ENCODE data around the gene MSMP. TPM values are rescaled to one million over a fixed set of nuclear protein-coding genes. Genes with fewer than 3 reads are reported as not detected.

The MSMP gene
- total RNA-seq, 1 donor, result not detected

GRCh38 chr9:35710818-35711500 lies 43.1 kb downstream of the MSMP start:
- no peak overlapping the region for H3K4me3 ChIP-seq (ENCODE audit: low read length)

GRCh38 chr9:35708146-35708545 lies 45.9 kb downstream of the MSMP start:
- Histone ChIP-seq H3K27me3 (ENCODE audit: insufficient read depth, low read length) (no peaks in the 10 kb centered on the region), H3K4me1 (ENCODE audit: insufficient read depth, low read length) (no peaks in the 10 kb centered on the region), H3K9me3 (ENCODE audit: low read depth, low read length) (no peaks in the 10 kb centered on the region), H3K4me3 (ENCODE audit: low read length) (no peak overlapping the region)

More at GRCh38 chr9:35710818-35711500, 43.1 kb downstream of the MSMP start:
- no peaks in the 10 kb centered on the region for H3K9me3 ChIP-seq (ENCODE audit: low read depth, low read length)
- no peaks in the 10 kb centered on the region for H3K4me1 ChIP-seq (ENCODE audit: insufficient read depth, low read length)
- no peaks in the 10 kb centered on the region for H3K27me3 ChIP-seq (ENCODE audit: insufficient read depth, low read length)

GRCh38 chr9:35706951-35707350 lies 47.1 kb downstream of the MSMP start:
- no peaks in the 10 kb centered on the region for H3K4me1 ChIP-seq (ENCODE audit: insufficient read depth, low read length)

GRCh38 chr9:35705836-35706430 lies 48.1 kb downstream of the MSMP start:
- Histone ChIP-seq H3K4me1 (ENCODE audit: insufficient read depth, low read length) (no peaks in the 10 kb centered on the region), H3K9me3 (ENCODE audit: low read depth, low read length) (no peaks in the 10 kb centered on the region), H3K4me3 (ENCODE audit: low read length) (no peak overlapping the region), H3K27me3 (ENCODE audit: insufficient read depth, low read length) (no peaks in the 10 kb centered on the region)

More at GRCh38 chr9:35706951-35707350, 47.1 kb downstream of the MSMP start:
- H3K27me3 ChIP-seq (ENCODE audit: insufficient read depth, low read length), result no peaks in the 10 kb centered on the region
- H3K9me3 ChIP-seq (ENCODE audit: low read depth, low read length), result no peaks in the 10 kb centered on the region
- no peak overlapping the region for H3K4me3 ChIP-seq (ENCODE audit: low read length)

- Histone ChIP-seq H3K9me3 (ENCODE audit: low read depth, low read length) (no peaks in the 10 kb centered on the region), H3K4me1 (ENCODE audit: insufficient read depth, low read length) (no peaks in the 10 kb centered on the region), H3K27me3 (ENCODE audit: insufficient read depth, low read length) (no peaks in the 10 kb centered on the region), H3K4me3 (ENCODE audit: low read length) (no peak overlapping the region)
Observed at GRCh38 chr9:35705372-35705771, 48.7 kb downstream of the MSMP start.

- Histone ChIP-seq H3K4me3 (ENCODE audit: low read length) (no peak overlapping the region), H3K27me3 (ENCODE audit: insufficient read depth, low read length) (no peaks in the 10 kb centered on the region), H3K4me1 (ENCODE audit: insufficient read depth, low read length) (no peaks in the 10 kb centered on the region), H3K9me3 (ENCODE audit: low read depth, low read length) (no peaks in the 10 kb centered on the region)
Observed at GRCh38 chr9:35703906-35704672, 50.0 kb downstream of the MSMP start.

Other genes starting within 250 kb of the MSMP start
- 7.7 TPM for gene TESK1, start 149.0 kb downstream of the MSMP start, total RNA-seq
- 4.9 TPM for gene CD72, start 135.9 kb downstream of the MSMP start, total RNA-seq
- gene SIT1, start 103.3 kb downstream of the MSMP start, total RNA-seq, result 9.6 TPM
- 37,843 TPM for gene RMRP, start 96.3 kb downstream of the MSMP start, total RNA-seq
- 6.9 TPM for gene CCDC107, start 96.0 kb downstream of the MSMP start, total RNA-seq
- gene ARHGEF39, start 89.1 kb downstream of the MSMP start, total RNA-seq, result 0.10 TPM
- gene CA9, start 80.3 kb downstream of the MSMP start, total RNA-seq, result not detected
- gene TPM2, start 64.4 kb downstream of the MSMP start, total RNA-seq, result 7.3 TPM
- gene TLN1, start 22.1 kb downstream of the MSMP start, total RNA-seq, result 195 TPM
- gene CREB3, start 21.6 kb downstream of the MSMP start, total RNA-seq, result 15.7 TPM
- 13.4 TPM for gene GBA2, start 5.0 kb downstream of the MSMP start, total RNA-seq
- 6.6 TPM for gene RGP1, start 5.0 kb downstream of the MSMP start, total RNA-seq
- 1.2 TPM for gene NPR2, start 37.3 kb upstream of the MSMP start, total RNA-seq
- 0.42 TPM for gene SPAG8, start 58.0 kb upstream of the MSMP start, total RNA-seq
- 10.7 TPM for gene HINT2, start 60.8 kb upstream of the MSMP start, total RNA-seq
- not detected for gene FAM221B, start 74.5 kb upstream of the MSMP start, total RNA-seq
- gene TMEM8B, start 75.0 kb upstream of the MSMP start, total RNA-seq, result 2.0 TPM
- not detected for gene OR13J1, start 116.1 kb upstream of the MSMP start, total RNA-seq
- not detected for gene HRCT1, start 151.9 kb upstream of the MSMP start, total RNA-seq
- not detected for gene SPAAR, start 155.2 kb upstream of the MSMP start, total RNA-seq
- not detected for gene OR2S2, start 203.9 kb upstream of the MSMP start, total RNA-seq

Measured in mononuclear cell (primary cell).